HG03520 (cell line): Measurements from ENCODE around the gene PPP2R5D.
A peak's percentile ranks its signal among the peaks of the same experiment; 100 is the strongest.
"Not testable (repeated sequence)": the region's sequence is repeated elsewhere in the genome, so short reads cannot be mapped to it uniquely, and the experiment has no call there.

Source experiments
- ATAC-seq: cut with Tn5 transposase; IDR thresholded peaks from one replicate; pipeline ENCODE4 v1.9.1; 2021; ENCODE audit warnings: mild to moderate bottlenecking, moderate library complexity; ENCODE audit not compliant: unreplicated experiment

PPP2R5D gene

GRCh38 chr6:43021270-43022047, 37.1 kb downstream of the PPP2R5D start, which contains the start of gene RRP36:
Gene RRP36 (plus strand): TSS chr6:43021623. CDS start chr6:43021655, 32 bp downstream.
- peak; percentile 63 for ATAC-seq

- ATAC-seq = no peak
Measured at GRCh38 chr6:43024436-43024835, 40.1 kb downstream of the PPP2R5D start.

- no peak for ATAC-seq
Measured at GRCh38 chr6:43026365-43026764, 42.0 kb downstream of the PPP2R5D start.

- no peak for ATAC-seq
Measured at GRCh38 chr6:43029120-43029519, 44.8 kb downstream of the PPP2R5D start.

GRCh38 chr6:43032326-43032725, 48.0 kb downstream of the PPP2R5D start:
- ATAC-seq = no peak

- no peak for ATAC-seq
Measured at GRCh38 chr6:43033496-43034189, 49.3 kb downstream of the PPP2R5D start.

GRCh38 chr6:43034190-43034525, 49.8 kb downstream of the PPP2R5D start:
- no peak for ATAC-seq

GRCh38 chr6:43035495-43036194, 51.3 kb downstream of the PPP2R5D start:
- ATAC-seq = no peak

GRCh38 chr6:43036712-43037111, 52.3 kb downstream of the PPP2R5D start:
- no peak for ATAC-seq

GRCh38 chr6:43037197-43037596, 52.8 kb downstream of the PPP2R5D start:
- ATAC-seq = no peak

- ATAC-seq = no peak
Measured at GRCh38 chr6:43037706-43038105, 53.3 kb downstream of the PPP2R5D start.

- no peak for ATAC-seq
Measured at GRCh38 chr6:43038727-43039126, 54.4 kb downstream of the PPP2R5D start.

GRCh38 chr6:43040542-43041257, 56.3 kb downstream of the PPP2R5D start:
- no peak for ATAC-seq

GRCh38 chr6:43041475-43041874, 57.1 kb downstream of the PPP2R5D start:
- ATAC-seq = not testable (repeated sequence)

- no peak for ATAC-seq
Measured at GRCh38 chr6:43043310-43043709, 58.9 kb downstream of the PPP2R5D start.

- no peak for ATAC-seq
Measured at GRCh38 chr6:43045371-43045930, 61.1 kb downstream of the PPP2R5D start.

GRCh38 chr6:43047998-43048397, 63.6 kb downstream of the PPP2R5D start:
- ATAC-seq = no peak

- ATAC-seq = no peak
Measured at GRCh38 chr6:43050981-43051380, 66.6 kb downstream of the PPP2R5D start.

GRCh38 chr6:43052225-43052841, 68.0 kb downstream of the PPP2R5D start:
- no peak for ATAC-seq

- no peak for ATAC-seq
Measured at GRCh38 chr6:43052842-43053544, 68.6 kb downstream of the PPP2R5D start.
